Measurements from ENCODE around the gene KRTAP19-4.
"Not testable (repeated sequence)": the region's sequence is repeated elsewhere in the genome, so short reads cannot be mapped to it uniquely, and the experiment has no call there.

The KRTAP19-4 gene

GRCh38 chr21:30497065-30497464, at the start of gene KRTAP19-4:
Gene KRTAP19-4, minus strand, starts transcription at chr21:30497165. Its CDS starts 55 bp downstream, at chr21:30497110.
- DNase-seq (ENCODE audit: low spot score): no peak

GRCh38 chr21:30541764-30542163, 44.8 kb upstream of the KRTAP19-4 start, which contains the start of gene KRTAP19-6:
Gene KRTAP19-6, minus strand, starts transcription at chr21:30541864. Its CDS starts 31 bp downstream, at chr21:30541833.
- DNase-seq (ENCODE audit: low spot score): no peak

- no peak for DNase-seq (ENCODE audit: low spot score)
These were observed 21.9 kb upstream of the KRTAP19-4 start for GRCh38 chr21:30518876-30519275.

GRCh38 chr21:30515681-30516080, 18.7 kb upstream of the KRTAP19-4 start:
- DNase-seq (ENCODE audit: low spot score): no peak

- DNase-seq (ENCODE audit: low spot score): not testable (repeated sequence)
These were observed 8.7 kb upstream of the KRTAP19-4 start for GRCh38 chr21:30505621-30506205.

- DNase-seq (ENCODE audit: low spot score): no peak
These were observed 5.1 kb upstream of the KRTAP19-4 start, which contains the start of gene KRTAP19-5 for GRCh38 chr21:30502041-30502440. Gene KRTAP19-5, minus strand, starts transcription at chr21:30502141. Its CDS starts 51 bp downstream, at chr21:30502090.

GRCh38 chr21:30491963-30492428, 5.0 kb downstream of the KRTAP19-4 start, which contains the start of gene KRTAP19-3:
Gene KRTAP19-3, minus strand, starts transcription at chr21:30492013. Its CDS starts 56 bp downstream, at chr21:30491957.
- DNase-seq (ENCODE audit: low spot score): no peak

GRCh38 chr21:30487336-30487735, 9.6 kb downstream of the KRTAP19-4 start, which contains the start of gene KRTAP19-2:
Gene KRTAP19-2, minus strand, starts transcription at chr21:30487436. Its CDS starts 88 bp downstream, at chr21:30487348.
- no peak for DNase-seq (ENCODE audit: low spot score)

- no peak for DNase-seq (ENCODE audit: low spot score)
These were observed 10.8 kb downstream of the KRTAP19-4 start for GRCh38 chr21:30486180-30486579.

- DNase-seq (ENCODE audit: low spot score): no peak
These were observed 14.8 kb downstream of the KRTAP19-4 start for GRCh38 chr21:30482130-30482529.

GRCh38 chr21:30480145-30480544, 16.8 kb downstream of the KRTAP19-4 start, which contains the start of gene KRTAP19-1:
Gene KRTAP19-1, minus strand, starts transcription at chr21:30480367. Its CDS starts 50 bp downstream, at chr21:30480317.
- DNase-seq (ENCODE audit: low spot score): no peak

- no peak for DNase-seq (ENCODE audit: low spot score)
These were observed 17.7 kb downstream of the KRTAP19-4 start for GRCh38 chr21:30479259-30479658.

- DNase-seq (ENCODE audit: low spot score): no peak
These were observed 19.0 kb downstream of the KRTAP19-4 start for GRCh38 chr21:30478004-30478403.

GRCh38 chr21:30468900-30469714, 27.9 kb downstream of the KRTAP19-4 start:
- DNase-seq (ENCODE audit: low spot score): no peak

GRCh38 chr21:30463713-30464112, 33.3 kb downstream of the KRTAP19-4 start:
- DNase-seq (ENCODE audit: low spot score): no peak

GRCh38 chr21:30448514-30448913, 48.5 kb downstream of the KRTAP19-4 start:
- no peak for DNase-seq (ENCODE audit: low spot score)

- DNase-seq (ENCODE audit: low spot score): no peak
These were observed 49.9 kb downstream of the KRTAP19-4 start for GRCh38 chr21:30447056-30447455.
